ENCODE results near the gene NCK2.

The NCK2 gene

GRCh38 chr2:105736145-105736544 is 8.6 kb upstream of the NCK2 start:
- no peak for DNase-seq (ENCODE audit: low spot score)

- peak; percentile 66 for DNase-seq (ENCODE audit: low spot score)
These were observed 6.6 kb upstream of the NCK2 start for GRCh38 chr2:105737980-105738657.

GRCh38 chr2:105738658-105739241 is 6.0 kb upstream of the NCK2 start:
- no peak for DNase-seq (ENCODE audit: low spot score)

DNA sequence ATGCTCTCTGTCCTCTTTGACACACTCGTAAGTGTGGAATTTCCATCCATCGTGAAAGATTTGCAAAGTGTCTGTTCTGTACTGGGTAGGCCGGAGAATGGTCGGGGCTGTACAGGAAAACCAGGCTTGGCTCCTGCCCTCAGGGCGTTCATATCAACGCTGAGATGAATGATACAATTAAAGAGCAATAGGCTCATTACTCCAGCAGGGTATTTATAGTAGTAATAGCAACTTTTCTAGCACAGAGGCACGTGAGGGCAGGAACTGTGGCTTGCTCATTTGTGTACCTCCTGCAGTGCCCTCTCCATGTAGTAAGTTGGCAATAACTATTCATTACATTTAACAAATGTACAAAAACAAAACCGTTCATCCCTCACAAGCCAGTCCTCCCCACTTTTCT is 5.3 kb upstream of the NCK2 start:
- no peak for DNase-seq (ENCODE audit: low spot score)

GRCh38 chr2:105739944-105740530 is 4.7 kb upstream of the NCK2 start:
- no peak for DNase-seq (ENCODE audit: low spot score)

DNA sequence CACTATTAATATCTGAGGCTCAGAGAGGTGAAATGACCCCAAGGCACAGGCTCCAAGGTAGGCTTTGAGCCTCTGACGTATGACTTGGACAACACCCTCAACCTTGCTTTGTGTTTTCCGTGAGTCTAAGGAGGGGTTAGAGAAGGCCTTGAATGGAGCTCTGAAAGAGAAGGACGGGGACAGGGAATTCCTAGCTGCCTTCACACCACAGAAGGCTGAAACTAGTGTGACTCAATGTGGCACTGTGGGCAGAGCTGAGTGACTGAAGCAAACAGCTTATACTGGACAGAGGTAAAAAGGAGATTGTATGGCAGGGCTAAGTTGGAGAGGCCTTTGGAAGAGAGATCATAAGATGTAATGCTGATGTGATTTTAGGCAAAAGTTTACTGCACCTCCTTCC is 3.5 kb upstream of the NCK2 start:
- no peak for DNase-seq (ENCODE audit: low spot score)

DNA sequence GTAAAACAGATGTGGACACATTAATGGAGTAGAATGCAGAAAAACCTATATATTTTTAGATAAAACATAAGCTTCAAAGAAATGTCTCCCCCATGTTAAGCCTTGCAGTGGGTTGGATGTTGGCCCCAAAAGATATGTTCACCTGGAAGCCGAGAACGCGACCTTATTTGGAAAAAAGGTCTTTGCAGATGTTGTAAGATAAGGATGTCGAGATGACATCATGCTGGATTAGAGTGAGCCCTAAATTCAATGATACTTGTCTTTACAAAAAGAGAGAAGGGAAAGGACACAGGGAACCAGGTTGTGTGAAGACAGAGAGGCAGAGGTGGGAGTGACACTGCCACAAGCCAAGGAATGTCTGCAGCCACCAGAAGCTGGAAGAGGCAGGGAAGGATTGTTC is 3.1 kb upstream of the NCK2 start:
- no peak for DNase-seq (ENCODE audit: low spot score)

GRCh38 chr2:105744091-105744908 is 412 bp upstream of the NCK2 start:
- peak; percentile 54 for DNase-seq (ENCODE audit: low spot score)

- DNase-seq (ENCODE audit: low spot score), result no peak
These were observed 1.7 kb downstream of the NCK2 start for GRCh38 chr2:105746177-105747080.

GRCh38 chr2:105747254-105747894 is 2.7 kb downstream of the NCK2 start:
- DNase-seq (ENCODE audit: low spot score), result no peak

GRCh38 chr2:105747991-105748390 is 3.3 kb downstream of the NCK2 start:
- no peak for DNase-seq (ENCODE audit: low spot score)

- DNase-seq (ENCODE audit: low spot score), result no peak
These were observed 3.9 kb downstream of the NCK2 start for GRCh38 chr2:105748566-105748965.

DNA sequence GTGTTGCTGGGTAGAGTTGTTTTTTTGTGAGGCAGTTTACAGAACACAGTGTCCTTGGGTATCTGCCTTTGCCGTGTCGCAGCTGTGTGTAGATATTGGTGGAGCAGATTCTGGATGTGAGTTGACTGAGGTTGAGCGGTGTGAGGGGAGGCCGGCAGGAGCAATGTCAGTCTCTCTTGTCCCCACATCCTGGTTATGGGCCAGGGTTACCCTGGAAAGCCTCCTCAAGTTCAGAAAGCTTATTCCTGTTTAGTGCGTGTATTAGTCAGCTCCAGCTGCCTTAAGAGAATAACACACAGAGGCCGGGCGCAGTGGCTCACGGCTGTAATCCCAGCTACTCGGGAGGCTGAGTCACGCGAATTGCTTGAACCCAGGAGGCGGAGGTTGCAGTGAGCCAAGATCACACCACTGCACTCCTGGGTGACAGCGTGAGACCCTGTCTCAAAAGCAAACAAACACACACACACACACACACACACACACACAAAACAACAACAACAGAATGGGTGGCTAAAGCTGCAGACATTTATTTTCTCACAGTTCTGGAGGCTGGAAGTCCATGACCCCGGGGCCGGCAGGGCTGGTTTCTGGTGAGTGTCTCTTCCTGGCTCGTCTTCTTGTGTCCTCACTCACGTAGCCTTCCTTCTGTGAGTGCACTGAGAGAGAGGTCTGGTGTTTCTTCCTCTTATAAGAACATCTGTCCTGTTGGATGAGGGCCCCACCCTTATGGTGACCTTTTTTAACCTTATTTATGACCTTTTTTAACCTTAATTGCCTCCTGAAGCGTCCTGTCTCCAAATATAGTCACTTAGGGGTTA is 5.1 kb downstream of the NCK2 start:
- DNase-seq (ENCODE audit: low spot score), result no peak

DNA sequence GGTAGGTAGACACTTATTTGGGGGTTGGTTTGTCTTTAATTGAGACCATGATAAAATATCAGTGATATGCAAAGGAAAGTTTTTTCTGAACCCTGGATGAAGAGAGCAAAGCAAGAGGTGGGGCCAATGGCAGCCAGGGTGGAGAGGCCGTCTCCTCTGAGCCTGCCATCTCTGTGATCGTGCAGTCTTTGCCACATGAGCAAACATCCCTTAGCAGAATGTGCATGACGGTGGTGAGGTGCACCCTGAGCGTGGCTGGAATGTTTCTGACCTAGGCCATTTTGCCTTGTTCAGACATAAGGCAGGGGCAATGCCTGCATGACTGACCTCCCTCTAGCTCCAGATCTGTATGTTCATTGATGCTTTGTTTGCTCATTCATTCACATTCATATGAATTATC is 6.0 kb downstream of the NCK2 start:
- DNase-seq (ENCODE audit: low spot score), result no peak

GRCh38 chr2:105751272-105751671 is 6.6 kb downstream of the NCK2 start:
- no peak for DNase-seq (ENCODE audit: low spot score)

DNA sequence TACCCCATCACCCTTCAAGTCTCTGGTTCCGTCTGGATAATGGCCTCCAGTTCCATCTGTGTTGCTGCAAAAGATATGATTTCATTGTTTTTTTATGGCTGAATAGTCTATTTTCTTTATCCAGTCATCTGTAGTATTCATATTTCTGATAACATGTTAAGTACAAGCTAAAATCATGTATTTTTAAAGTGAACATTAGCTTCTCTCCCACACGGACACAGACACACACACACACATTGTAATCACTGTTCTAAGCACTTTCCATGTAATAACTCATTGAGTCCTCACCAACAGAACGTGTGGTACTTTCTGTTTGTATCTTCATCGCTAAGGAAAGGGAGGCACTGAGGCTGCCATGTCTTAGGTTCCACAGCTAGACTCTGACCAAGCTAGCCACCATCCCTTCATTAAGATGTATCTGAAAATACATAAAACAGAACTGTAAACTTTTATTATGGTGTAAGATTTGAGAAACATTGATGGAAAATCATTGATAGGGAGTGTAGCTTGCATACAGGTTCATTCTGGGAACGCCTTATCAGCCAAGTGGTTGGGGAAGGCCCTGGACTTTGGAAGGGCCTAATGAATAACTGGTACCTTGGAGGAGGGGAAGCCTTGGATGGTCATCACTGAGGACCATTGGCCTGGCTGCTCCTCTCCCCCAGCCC is 8.1 kb downstream of the NCK2 start:
- no peak for DNase-seq (ENCODE audit: low spot score)

DNA sequence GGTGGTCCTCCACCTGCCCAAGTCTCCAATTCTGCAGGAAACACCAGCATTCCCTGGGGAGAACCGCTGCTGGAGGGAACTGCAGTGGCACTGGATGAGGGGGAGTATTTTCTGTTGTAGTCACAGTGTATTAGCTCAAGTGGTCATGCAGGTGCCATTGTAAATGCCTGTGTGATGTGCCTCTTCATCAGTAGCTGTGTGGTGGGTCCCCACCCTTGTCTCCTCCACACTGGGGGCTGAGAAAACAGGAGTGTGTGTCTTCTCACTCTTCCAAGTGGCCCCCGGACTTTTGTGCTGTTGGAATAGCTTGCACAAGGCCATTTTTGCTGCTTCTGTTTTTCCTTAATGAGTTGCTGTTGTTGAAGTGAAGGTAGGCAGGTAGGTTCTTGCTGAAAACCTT is 8.7 kb downstream of the NCK2 start:
- DNase-seq (ENCODE audit: low spot score), result no peak

- no peak for DNase-seq (ENCODE audit: low spot score)
These were observed 9.3 kb downstream of the NCK2 start for GRCh38 chr2:105754011-105754410.

GRCh38 chr2:105754994-105755393 is 10.3 kb downstream of the NCK2 start:
- DNase-seq (ENCODE audit: low spot score), result no peak

DNA sequence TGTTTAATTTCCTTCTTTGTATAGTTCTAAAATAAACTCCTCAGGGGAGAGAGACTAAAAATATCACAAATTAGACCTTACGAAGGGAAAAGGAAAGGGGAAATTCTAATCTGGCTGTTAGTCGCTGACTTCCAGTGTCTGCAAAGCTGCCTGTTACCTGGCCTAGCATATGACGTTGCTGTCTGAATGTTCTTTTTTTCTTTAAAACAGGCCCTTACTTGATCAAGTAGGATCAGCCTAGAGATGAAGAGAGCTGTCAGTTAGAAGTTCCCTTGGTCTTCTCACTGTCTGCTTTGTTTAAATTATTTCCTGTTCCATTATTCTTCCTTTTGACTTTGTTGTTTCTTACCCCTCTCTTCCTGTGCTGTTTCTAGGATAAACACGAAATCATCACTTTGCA is 11.2 kb downstream of the NCK2 start:
- no peak for DNase-seq (ENCODE audit: low spot score)
